Measurements from ENCODE around the gene KCNJ18.
"Not testable (repeated sequence)": the region's sequence is repeated elsewhere in the genome, so short reads cannot be mapped to it uniquely, and the experiment has no call there.

Gene KCNJ18

GRCh38 chr17:21686165-21687015 lies 5.9 kb upstream of the KCNJ18 start:
- no peak for DNase-seq

- DNase-seq = no peak
These were observed 5.0 kb upstream of the KCNJ18 start for GRCh38 chr17:21687136-21687953.

- DNase-seq = no peak
These were observed 3.9 kb upstream of the KCNJ18 start for GRCh38 chr17:21688293-21688949.

GRCh38 chr17:21689604-21690003 lies 2.7 kb upstream of the KCNJ18 start:
- DNase-seq = no peak

- DNase-seq = not testable (repeated sequence)
These were observed 1.5 kb upstream of the KCNJ18 start for GRCh38 chr17:21690811-21691210.

GRCh38 chr17:21691481-21691880 lies 842 bp upstream of the KCNJ18 start:
- not testable (repeated sequence) for DNase-seq

GRCh38 chr17:21692704-21693065 lies 362 bp downstream of the KCNJ18 start:
- not testable (repeated sequence) for DNase-seq

GRCh38 chr17:21693391-21693796 lies 1.1 kb downstream of the KCNJ18 start:
- not testable (repeated sequence) for DNase-seq

GRCh38 chr17:21693937-21694336 lies 1.6 kb downstream of the KCNJ18 start:
- not testable (repeated sequence) for DNase-seq

- DNase-seq = not testable (repeated sequence)
These were observed 3.9 kb downstream of the KCNJ18 start for GRCh38 chr17:21696227-21696626.

GRCh38 chr17:21696842-21697507 lies 4.7 kb downstream of the KCNJ18 start:
- DNase-seq = not testable (repeated sequence)

- not testable (repeated sequence) for DNase-seq
These were observed 5.2 kb downstream of the KCNJ18 start for GRCh38 chr17:21697508-21697860.

- not testable (repeated sequence) for DNase-seq
These were observed 6.2 kb downstream of the KCNJ18 start for GRCh38 chr17:21698437-21699075.

- DNase-seq = not testable (repeated sequence)
These were observed 6.8 kb downstream of the KCNJ18 start for GRCh38 chr17:21699124-21699523.

- not testable (repeated sequence) for DNase-seq
These were observed 7.4 kb downstream of the KCNJ18 start for GRCh38 chr17:21699573-21700236.

- not testable (repeated sequence) for DNase-seq
These were observed 8.8 kb downstream of the KCNJ18 start for GRCh38 chr17:21701090-21701489.

- not testable (repeated sequence) for DNase-seq
These were observed 9.7 kb downstream of the KCNJ18 start for GRCh38 chr17:21702029-21702428.

- DNase-seq = not testable (repeated sequence)
These were observed 10.2 kb downstream of the KCNJ18 start for GRCh38 chr17:21702521-21702920.

- not testable (repeated sequence) for DNase-seq
These were observed 10.8 kb downstream of the KCNJ18 start for GRCh38 chr17:21702940-21703640.

Data from hippocampal formation (tissue), 2 donors.